Measurements from ENCODE around the gene AMZ1.

Gene AMZ1

GRCh38 chr7:2750004-2750407 lies 62.0 kb downstream of the AMZ1 start:
- DNase-seq (ENCODE audit: low read depth, low spot score), result no peak

- DNase-seq (ENCODE audit: low read depth, low spot score), result no peak
Measured at GRCh38 chr7:2751086-2751485, 63.1 kb downstream of the AMZ1 start.

GRCh38 chr7:2753148-2753547 lies 65.1 kb downstream of the AMZ1 start:
- DNase-seq (ENCODE audit: low read depth, low spot score), result no peak

DNA sequence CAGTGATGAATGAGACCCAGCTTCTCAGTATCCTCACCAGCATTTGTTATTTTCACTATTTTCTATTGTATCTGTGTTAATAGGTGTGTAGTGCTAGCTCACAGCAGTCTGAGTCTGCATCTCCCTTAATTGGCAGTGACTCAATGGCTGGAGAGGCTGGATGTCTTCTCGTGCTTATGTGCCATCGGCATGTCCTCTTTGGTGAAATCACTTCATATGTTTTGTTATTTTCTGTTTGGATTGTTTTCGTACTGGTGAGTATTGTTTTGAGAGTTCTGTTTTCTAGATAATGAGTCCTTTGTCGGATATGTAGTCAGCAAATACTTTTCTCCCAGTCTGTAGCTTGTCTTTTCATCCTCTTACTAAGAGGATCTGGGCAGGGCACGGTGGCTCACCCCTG lies 66.1 kb downstream of the AMZ1 start:
- DNase-seq (ENCODE audit: low read depth, low spot score), result no peak

DNA sequence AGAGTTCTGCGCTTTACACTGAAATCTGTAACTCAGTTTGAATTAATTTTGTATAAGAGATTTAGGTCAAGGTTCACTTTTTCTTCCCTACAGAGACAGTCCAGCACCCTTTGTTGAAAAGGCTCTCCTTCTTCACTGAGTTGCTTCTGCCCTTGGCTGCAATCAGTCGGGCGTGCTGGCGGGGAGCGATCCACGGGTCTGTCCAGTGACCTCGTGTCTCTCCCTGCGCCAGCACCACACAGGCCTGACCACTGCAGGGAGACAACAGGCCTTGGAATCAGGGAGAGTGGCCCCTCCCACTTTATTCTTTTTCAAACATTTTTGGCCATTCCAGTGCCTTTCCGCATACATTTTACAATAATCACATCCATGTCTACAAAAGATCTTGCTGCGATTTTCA lies 66.9 kb downstream of the AMZ1 start:
- no peak for DNase-seq (ENCODE audit: low read depth, low spot score)

DNA sequence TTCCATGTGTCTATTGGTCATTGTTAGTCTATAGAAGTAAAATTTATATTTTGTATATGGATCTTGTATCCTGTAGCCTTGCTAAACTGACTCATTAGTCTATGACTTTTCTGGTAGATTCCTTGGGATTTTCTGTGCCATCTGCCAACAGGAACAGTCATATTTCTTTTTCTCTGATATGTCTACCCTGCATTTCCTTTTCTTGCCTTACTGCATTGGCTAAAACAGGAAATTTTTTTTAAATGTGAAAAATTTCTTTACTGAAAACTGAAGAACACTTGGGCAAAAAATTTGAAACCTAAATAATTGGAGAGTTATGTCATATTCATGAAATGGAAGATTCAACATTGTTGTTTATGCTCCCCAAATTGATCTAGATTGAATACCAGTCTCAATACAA lies 67.5 kb downstream of the AMZ1 start:
- DNase-seq (ENCODE audit: low read depth, low spot score), result no peak

DNA sequence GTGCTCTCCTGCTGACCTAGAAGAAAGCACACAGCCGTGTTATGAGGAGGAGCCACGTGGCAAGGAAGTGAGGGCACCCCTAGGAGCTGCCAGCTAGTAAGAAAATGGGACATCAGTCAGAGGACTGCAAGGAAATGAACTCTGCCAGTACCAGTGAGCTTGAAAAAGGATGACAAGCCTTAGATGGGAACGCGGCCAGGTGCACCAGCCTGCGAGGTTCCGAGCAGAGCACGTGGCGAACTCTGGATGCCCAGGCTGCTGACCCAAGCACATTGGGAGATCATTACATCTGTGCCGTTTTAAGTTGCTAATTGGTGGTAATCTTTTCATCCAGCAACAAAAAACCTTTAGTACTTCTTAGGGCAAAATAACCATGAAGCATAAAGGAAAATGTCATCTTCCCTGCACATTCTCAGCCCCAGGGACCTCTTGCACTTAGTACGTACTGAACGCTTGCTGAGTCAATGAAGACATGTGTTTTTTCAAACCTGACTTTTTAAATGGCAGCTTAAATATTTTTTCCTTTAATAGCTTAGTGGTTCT lies 69.4 kb downstream of the AMZ1 start:
- DNase-seq (ENCODE audit: low read depth, low spot score), result no peak

GRCh38 chr7:2757904-2758672 lies 70.1 kb downstream of the AMZ1 start:
- DNase-seq (ENCODE audit: low read depth, low spot score), result peak; percentile 91

DNA sequence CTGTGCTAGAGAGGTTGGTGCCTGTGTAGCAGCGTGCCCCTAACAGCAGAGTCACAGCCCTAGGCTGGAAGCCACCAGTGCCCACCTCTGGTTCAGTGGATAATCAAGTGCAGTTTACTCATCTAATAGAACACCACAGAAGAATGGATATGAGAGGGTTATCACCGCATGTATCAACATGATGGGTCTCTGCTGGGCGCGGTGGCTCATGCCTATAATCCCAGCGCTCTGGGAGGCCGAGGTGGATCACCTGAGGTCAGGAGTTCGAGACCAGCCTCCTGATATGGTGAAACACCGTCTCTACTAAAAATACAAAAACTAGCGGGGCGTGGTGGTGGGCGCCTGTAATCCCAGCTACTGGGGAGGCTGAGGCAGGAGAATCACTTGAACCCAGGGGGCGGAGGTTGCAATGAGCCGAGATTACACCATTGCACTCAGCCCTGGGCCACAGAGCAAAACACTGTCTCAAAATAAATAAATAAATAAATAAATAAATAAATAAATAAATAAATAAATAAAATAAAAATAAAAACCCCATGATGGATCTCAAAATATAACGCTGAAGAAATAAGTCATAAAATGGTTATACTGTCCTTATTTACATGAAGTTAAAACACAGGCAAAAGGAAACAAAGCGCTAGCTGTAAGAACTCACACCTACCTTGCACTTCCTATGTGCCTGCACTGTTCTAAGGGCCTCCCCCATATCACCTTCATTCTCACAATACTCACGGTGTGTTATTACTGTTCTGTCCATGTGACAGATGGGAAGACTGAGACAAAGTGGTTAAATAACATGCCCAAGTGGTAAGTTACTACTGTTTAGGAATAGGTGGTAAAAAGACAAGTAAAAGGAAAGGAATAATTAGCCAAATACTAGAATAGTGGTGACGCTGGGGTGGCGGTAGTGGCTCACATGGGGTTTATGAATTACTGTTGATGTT lies 70.9 kb downstream of the AMZ1 start:
- no peak for DNase-seq (ENCODE audit: low read depth, low spot score)

- DNase-seq (ENCODE audit: low read depth, low spot score), result no peak
Measured at GRCh38 chr7:2759736-2760097, 71.7 kb downstream of the AMZ1 start.

DNA sequence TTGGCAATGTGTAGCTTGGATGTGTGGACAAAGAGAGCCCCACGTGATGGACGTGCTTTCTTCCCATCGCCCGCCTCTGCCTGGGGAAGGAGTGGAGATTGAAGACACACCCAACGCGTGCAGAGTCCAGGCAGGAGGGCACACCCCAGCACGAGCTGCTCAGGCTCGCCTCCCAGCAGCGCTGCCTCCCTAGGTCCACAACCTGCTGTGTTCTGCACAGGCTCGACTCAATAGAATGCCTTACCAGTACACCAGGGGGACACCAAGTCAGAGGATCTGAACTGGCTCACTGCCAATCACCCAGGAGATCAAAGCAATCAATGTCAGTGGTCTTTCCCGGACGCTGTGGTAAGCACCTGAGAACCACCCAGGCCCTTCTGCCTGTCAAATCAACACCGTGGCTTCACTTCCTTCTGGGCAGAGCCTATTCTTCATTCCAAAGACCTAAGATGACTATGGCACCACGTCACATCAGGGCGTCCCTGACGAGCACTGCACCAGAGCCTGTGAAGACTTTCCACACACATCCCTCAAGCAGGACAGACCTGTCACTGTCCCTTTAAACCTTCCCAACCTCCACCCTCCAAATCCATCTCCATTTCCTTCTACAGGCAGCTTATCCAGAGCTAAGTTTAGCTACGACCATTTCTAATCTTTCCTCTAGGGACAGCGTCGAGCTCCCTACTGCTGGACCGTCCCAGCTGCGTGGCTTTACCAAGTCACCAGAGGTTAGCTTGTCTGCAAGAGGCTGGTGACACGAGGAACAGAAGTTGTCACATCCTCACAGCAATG lies 72.3 kb downstream of the AMZ1 start:
- no peak for DNase-seq (ENCODE audit: low read depth, low spot score)

DNA sequence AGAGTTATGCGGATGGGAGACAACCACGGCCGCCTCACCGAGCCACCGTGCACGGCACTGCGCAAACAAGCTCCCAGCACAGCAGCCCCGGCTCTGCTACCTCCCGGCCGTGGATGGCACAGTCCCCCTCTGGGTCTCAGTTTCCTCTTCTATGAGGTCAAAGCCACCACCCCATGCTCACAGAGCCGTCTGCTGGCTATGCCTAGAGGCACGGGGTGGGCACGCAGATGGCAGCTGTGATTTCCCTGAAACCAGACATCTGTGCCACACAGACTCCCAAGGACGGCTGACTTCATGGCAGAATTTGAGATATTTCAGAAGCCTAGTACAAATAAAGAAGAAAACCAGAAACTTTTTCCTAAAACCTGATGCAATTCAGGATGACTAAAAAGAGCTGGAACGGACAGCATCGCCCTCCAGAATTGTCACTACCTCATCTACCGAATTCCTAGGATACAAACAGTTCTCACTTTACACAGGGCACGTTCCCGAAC lies 73.2 kb downstream of the AMZ1 start:
- DNase-seq (ENCODE audit: low read depth, low spot score), result no peak

DNA sequence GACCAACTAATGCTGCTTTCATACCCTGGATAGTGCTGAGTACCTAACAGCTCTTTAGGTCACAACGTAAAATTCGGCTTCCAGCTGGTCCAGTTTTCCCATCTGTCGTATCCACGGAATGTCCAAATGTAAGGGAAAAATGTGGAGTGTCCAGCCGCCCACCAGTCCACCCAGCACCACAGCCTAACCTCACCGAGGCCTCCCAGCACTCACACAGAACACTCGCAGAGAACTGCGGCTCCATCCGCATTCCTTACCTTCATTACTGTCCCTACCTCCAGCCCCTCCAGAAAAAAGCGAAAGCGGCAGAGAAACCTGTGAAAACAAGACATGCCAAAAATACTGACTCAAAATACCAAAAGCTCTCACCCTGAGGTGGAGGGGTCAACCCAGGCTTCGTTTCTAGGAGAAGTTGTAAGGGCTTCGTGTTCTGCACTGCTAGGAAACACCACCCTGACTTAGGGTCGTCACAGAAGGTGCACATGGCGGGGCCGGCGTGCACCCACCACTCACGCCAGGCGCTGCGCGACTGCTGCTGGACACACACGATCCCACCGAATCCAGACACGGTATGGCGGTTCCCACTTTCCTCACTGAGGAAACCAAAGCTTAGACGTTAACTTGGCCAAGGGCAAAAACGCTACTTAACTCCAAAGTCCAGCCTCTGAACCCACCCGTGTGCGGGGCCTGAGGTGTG lies 73.9 kb downstream of the AMZ1 start:
- DNase-seq (ENCODE audit: low read depth, low spot score), result no peak

DNA sequence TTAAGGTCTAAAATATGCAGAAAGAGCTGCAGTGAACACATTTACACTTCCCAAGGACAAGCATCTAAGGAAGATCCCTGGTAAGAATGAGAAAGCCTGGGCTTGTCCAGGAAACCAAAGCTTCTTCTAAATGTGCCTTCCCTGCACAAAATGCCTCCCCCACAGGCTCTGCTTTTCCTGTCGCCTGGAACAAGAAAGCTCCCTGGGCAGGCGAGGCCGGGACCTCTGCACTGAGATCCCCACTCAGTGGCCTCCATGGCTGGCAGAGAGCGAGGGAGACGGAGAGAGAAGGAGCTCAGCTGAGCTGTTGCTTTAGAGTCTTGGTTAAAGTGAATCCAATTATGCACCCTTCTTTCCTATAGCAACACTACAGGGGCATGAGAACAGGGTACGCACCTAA lies 75.6 kb downstream of the AMZ1 start:
- DNase-seq (ENCODE audit: low read depth, low spot score), result no peak

DNA sequence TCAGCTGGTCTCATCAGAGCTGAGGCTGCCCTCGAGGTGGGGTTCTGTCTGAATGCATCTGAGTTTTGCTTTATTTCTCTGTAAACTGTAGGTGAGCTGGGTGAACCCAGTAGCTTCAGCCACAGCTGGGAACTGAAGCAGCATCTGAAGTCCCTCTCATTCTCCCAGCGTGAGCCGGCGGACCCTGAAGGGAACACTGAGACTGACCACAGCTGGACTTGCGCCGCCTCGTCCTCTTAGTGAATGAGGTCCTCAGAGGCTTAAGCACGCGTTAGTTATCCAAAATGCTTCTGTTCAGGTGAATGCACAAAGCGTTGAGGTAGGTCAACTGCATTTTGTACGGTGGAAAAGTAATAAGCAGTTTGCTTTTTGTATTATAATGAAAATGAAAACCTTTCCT lies 76.6 kb downstream of the AMZ1 start:
- DNase-seq (ENCODE audit: low read depth, low spot score), result no peak
